Neural cell (in vitro differentiated cells): ENCODE data around the gene ARSI. TPM values are rescaled to one million over a fixed set of nuclear protein-coding genes. Genes with fewer than 3 reads are reported as not detected.

ENCODE experiments used
- H2AFZ ChIP-seq: fragments of 200-600, 300-800 bp; sonication (generic), shearing (Covaris generic); 2 replicates; pipeline ENCODE4 v1.6.0; 2014; ENCODE audit warnings: low read depth, mild to moderate bottlenecking, antibody characterized with exemption, low read length, moderate library complexity
- H3F3A ChIP-seq: fragments of 200-600 bp; shearing (Covaris generic); 2 replicates; pipeline ENCODE4 v1.6.1; 2016; ENCODE audit warnings: mild to moderate bottlenecking, moderate library complexity, mixed read lengths, antibody characterized with exemption, low read length; ENCODE audit not compliant: insufficient read depth, poor library complexity, severe bottlenecking
- H3K27ac ChIP-seq: fragments of 200-600, 300-800 bp; sonication (generic), shearing (Covaris generic); 2 replicates; pipeline ENCODE4 v1.5.1; 2014; ENCODE audit warnings: mild to moderate bottlenecking, low read length, moderate library complexity
- H3K27me3 ChIP-seq: fragments of 300-800, 200-600 bp; sonication (generic), shearing (Covaris generic); 2 replicates; pipeline ENCODE4 v1.6.0; 2014; ENCODE audit warnings: mild to moderate bottlenecking, low read depth, low read length, moderate library complexity; ENCODE audit not compliant: insufficient read depth
- H3K36me3 ChIP-seq: fragments of 300-800, 200-600 bp; sonication (generic), shearing (Covaris generic); 2 replicates; pipeline ENCODE4 v1.5.1; 2014; ENCODE audit warnings: mild to moderate bottlenecking, antibody characterized with exemption, low read length, moderate library complexity; ENCODE audit not compliant: insufficient read depth
- H3K4me2 ChIP-seq: fragments of 300-800, 200-600 bp; sonication (generic), shearing (Covaris generic); 2 replicates; pipeline ENCODE4 v1.6.0; 2014; ENCODE audit warnings: mild to moderate bottlenecking, low read length
- H3K4me3 ChIP-seq: fragments of 300-800, 200-600 bp; sonication (generic), shearing (Covaris generic); 2 replicates; pipeline ENCODE4 v1.5.1; 2014; ENCODE audit warnings: mild to moderate bottlenecking, low read length, moderate library complexity
- H3K79me2 ChIP-seq: fragments of 200-600 bp; shearing (Covaris generic); replicated peaks from 2 replicates; pipeline ENCODE4 v1.6.0; 2014; ENCODE audit warnings: mild to moderate bottlenecking, low read length, moderate library complexity; ENCODE audit not compliant: insufficient read depth
- H3K9ac ChIP-seq: fragments of 300-800, 200-600 bp; sonication (generic), shearing (Covaris generic); 2 replicates; pipeline ENCODE4 v1.6.1; 2016; ENCODE audit warnings: mild to moderate bottlenecking, low read length, mixed read lengths
- H3K9me2 ChIP-seq: fragments of 200-600 bp; shearing (Covaris generic); 2 replicates; pipeline ENCODE4 v1.6.1; 2016; ENCODE audit warnings: mild to moderate bottlenecking, low read length, mixed read lengths; ENCODE audit not compliant: insufficient read depth
- H3K9me3 ChIP-seq: fragments of 200-600, 300-800 bp; sonication (generic), shearing (Covaris generic); 2 replicates; pipeline ENCODE4 v1.6.1; 2016; ENCODE audit warnings: mild to moderate bottlenecking, mixed run types, low read length, moderate library complexity, mixed read lengths
- H4K20me1 ChIP-seq: fragments of 200-600 bp; shearing (Covaris generic); 2 replicates; pipeline ENCODE4 v1.6.1; 2016; ENCODE audit warnings: mild to moderate bottlenecking, mixed run types; ENCODE audit not compliant: insufficient read depth
- CTCF ChIP-seq: fragments of 450-650 bp; IDR thresholded peaks from 2 replicates; pipeline ENCODE4 v1.5.1; 2014; ENCODE audit warnings: antibody characterized with exemption, mild to moderate bottlenecking, moderate library complexity; ENCODE audit not compliant: poor library complexity, severe bottlenecking
- EP300 ChIP-seq: fragments of 450-650 bp; conservative IDR thresholded peaks from 2 replicates; pipeline ENCODE4 v1.6.1; 2014; ENCODE audit warnings: antibody characterized with exemption, mild to moderate bottlenecking, moderate library complexity; ENCODE audit not compliant: poor library complexity, severe bottlenecking
- EZH2 ChIP-seq: fragments of 200-600, 300-800 bp; shearing (Covaris generic), sonication (generic); IDR thresholded peaks from 2 replicates; pipeline ENCODE4 v1.6.1; 2014; ENCODE audit warnings: antibody characterized with exemption, low read length, borderline replicate concordance, mild to moderate bottlenecking; ENCODE audit not compliant: insufficient read depth, poor library complexity, severe bottlenecking
- MXI1 ChIP-seq: fragments of 450-650 bp; conservative IDR thresholded peaks from 2 replicates; pipeline ENCODE4 v1.6.1; 2014; ENCODE audit warnings: antibody characterized with exemption, mild to moderate bottlenecking; ENCODE audit not compliant: poor library complexity, severe bottlenecking
- POLR2AphosphoS5 ChIP-seq: IDR thresholded peaks from 2 replicates; pipeline ENCODE4 v1.6.1; 2012
- RAD21 ChIP-seq: fragments of 450-650 bp; conservative IDR thresholded peaks from 2 replicates; pipeline ENCODE4 v1.6.1; 2014; ENCODE audit warnings: antibody characterized with exemption, mild to moderate bottlenecking, moderate library complexity
- REST ChIP-seq: IDR thresholded peaks from 2 replicates; pipeline ENCODE4 v1.6.1; 2012; ENCODE audit warnings: borderline replicate concordance
- SMC3 ChIP-seq: fragments of 450-650 bp; conservative IDR thresholded peaks from 2 replicates; pipeline ENCODE4 v1.6.1; 2014; ENCODE audit warnings: antibody characterized with exemption, mild to moderate bottlenecking, moderate library complexity; ENCODE audit not compliant: poor library complexity
- TAF1 ChIP-seq: IDR thresholded peaks from 2 replicates; pipeline ENCODE4 v1.6.1; 2012; ENCODE audit warnings: low read depth
- polyA plus RNA-seq: library from polyadenylated mRNA; depleted of rRNA; stranded (reverse); fragments of >200 nt; gene quantifications from 2 replicates; pipeline ENCODE4 v1.2.3, GENCODE V29; 2014

ARSI gene
- polyA plus RNA-seq, 1 donor from 2014 or later: not detected

GRCh38 chr5:150272531-150272930 is 30.2 kb downstream of the ARSI start:
- no peak overlapping the region for H2AFZ ChIP-seq
- H4K20me1 ChIP-seq: no peaks in the 10 kb centered on the region
- no peaks in the 10 kb centered on the region for H3F3A ChIP-seq
- H3K9me2 ChIP-seq: no peaks in the 10 kb centered on the region
- H3K79me2 ChIP-seq: no peaks in the 10 kb centered on the region
- TF ChIP-seq CTCF: peak; percentile 71
- no peak for TF ChIP-seq MXI1
- TF ChIP-seq TAF1: no peak
- TF ChIP-seq POLR2AphosphoS5: no peak
- peak; percentile 85 for TF ChIP-seq RAD21
- peak; percentile 89 for TF ChIP-seq SMC3
- H3K4me2 ChIP-seq: no peak overlapping the region
- H3K27me3 ChIP-seq: no peaks in the 10 kb centered on the region
- H3K9ac ChIP-seq: no peak overlapping the region
- no peak overlapping the region for H3K27ac ChIP-seq
- H3K9me3 ChIP-seq: no peaks in the 10 kb centered on the region
- no peaks in the 10 kb centered on the region for H3K36me3 ChIP-seq
- no peak overlapping the region for H3K4me3 ChIP-seq

- H3K9ac ChIP-seq: no peak overlapping the region
- no peaks in the 10 kb centered on the region for H3K79me2 ChIP-seq
- H3K9me2 ChIP-seq: no peaks in the 10 kb centered on the region
- no peaks in the 10 kb centered on the region for H3K36me3 ChIP-seq
- TF ChIP-seq RAD21: no peak
- TF ChIP-seq POLR2AphosphoS5: no peak
- no peak for TF ChIP-seq MXI1
- TF ChIP-seq REST: no peak
- no peak for TF ChIP-seq SMC3
- TF ChIP-seq CTCF: no peak
- TF ChIP-seq EP300: no peak
- TF ChIP-seq EZH2: no peak
- TF ChIP-seq TAF1: no peak
- no peak overlapping the region for H3K27ac ChIP-seq
- no peak overlapping the region for H3K4me3 ChIP-seq
- no peak overlapping the region for H2AFZ ChIP-seq
- H3K27me3 ChIP-seq: no peaks in the 10 kb centered on the region
- H3F3A ChIP-seq: no peaks in the 10 kb centered on the region
- no peak overlapping the region for H3K4me2 ChIP-seq
- H4K20me1 ChIP-seq: no peaks in the 10 kb centered on the region
- H3K9me3 ChIP-seq: no peaks in the 10 kb centered on the region
Observed at GRCh38 chr5:150271923-150272322, 30.8 kb downstream of the ARSI start.
